ENCODE data around the gene CAMK1D.

CAMK1D gene

GRCh38 chr10:12397941-12398340, 48.6 kb downstream of the CAMK1D start:
- no peak for DNase-seq (ENCODE audit: extremely low read depth in 1 of 2, low read depth in 1 of 2)

- DNase-seq (ENCODE audit: extremely low read depth in 1 of 2, low read depth in 1 of 2): no peak
Measured at GRCh38 chr10:12400266-12400931, 51.1 kb downstream of the CAMK1D start.

GRCh38 chr10:12401466-12401865, 52.1 kb downstream of the CAMK1D start:
- no peak for DNase-seq (ENCODE audit: extremely low read depth in 1 of 2, low read depth in 1 of 2)

- DNase-seq (ENCODE audit: extremely low read depth in 1 of 2, low read depth in 1 of 2): no peak
Measured at GRCh38 chr10:12403119-12403518, 53.8 kb downstream of the CAMK1D start.

GRCh38 chr10:12405342-12406320, 56.3 kb downstream of the CAMK1D start:
- no peak for DNase-seq (ENCODE audit: extremely low read depth in 1 of 2, low read depth in 1 of 2)

GRCh38 chr10:12406764-12407400, 57.5 kb downstream of the CAMK1D start:
- no peak for DNase-seq (ENCODE audit: extremely low read depth in 1 of 2, low read depth in 1 of 2)

- no peak for DNase-seq (ENCODE audit: extremely low read depth in 1 of 2, low read depth in 1 of 2)
Measured at GRCh38 chr10:12408472-12408871, 59.1 kb downstream of the CAMK1D start.

GRCh38 chr10:12409161-12409560, 59.8 kb downstream of the CAMK1D start:
- no peak for DNase-seq (ENCODE audit: extremely low read depth in 1 of 2, low read depth in 1 of 2)

GRCh38 chr10:12409613-12410012, 60.3 kb downstream of the CAMK1D start:
- no peak for DNase-seq (ENCODE audit: extremely low read depth in 1 of 2, low read depth in 1 of 2)

- peak; percentile 22 to 65 for DNase-seq (ENCODE audit: extremely low read depth in 1 of 2, low read depth in 1 of 2)
Measured at GRCh38 chr10:12412666-12413368, 63.5 kb downstream of the CAMK1D start.

GRCh38 chr10:12413369-12413711, 64.0 kb downstream of the CAMK1D start:
- no peak for DNase-seq (ENCODE audit: extremely low read depth in 1 of 2, low read depth in 1 of 2)

- no peak for DNase-seq (ENCODE audit: extremely low read depth in 1 of 2, low read depth in 1 of 2)
Measured at GRCh38 chr10:12414278-12414989, 65.1 kb downstream of the CAMK1D start.

GRCh38 chr10:12416344-12417050, 67.2 kb downstream of the CAMK1D start:
- DNase-seq (ENCODE audit: extremely low read depth in 1 of 2, low read depth in 1 of 2): no peak

- DNase-seq (ENCODE audit: extremely low read depth in 1 of 2, low read depth in 1 of 2): no peak
Measured at GRCh38 chr10:12417331-12417730, 68.0 kb downstream of the CAMK1D start.

GRCh38 chr10:12418000-12418399, 68.7 kb downstream of the CAMK1D start:
- DNase-seq (ENCODE audit: extremely low read depth in 1 of 2, low read depth in 1 of 2): no peak

- DNase-seq (ENCODE audit: extremely low read depth in 1 of 2, low read depth in 1 of 2): no peak
Measured at GRCh38 chr10:12418725-12419261, 69.4 kb downstream of the CAMK1D start.

- DNase-seq (ENCODE audit: extremely low read depth in 1 of 2, low read depth in 1 of 2): peak; percentile 43 to 80
Measured at GRCh38 chr10:12419262-12419847, 70.0 kb downstream of the CAMK1D start.

- no peak for DNase-seq (ENCODE audit: extremely low read depth in 1 of 2, low read depth in 1 of 2)
Measured at GRCh38 chr10:12420530-12421120, 71.3 kb downstream of the CAMK1D start.

GRCh38 chr10:12422189-12422588, 72.8 kb downstream of the CAMK1D start:
- no peak for DNase-seq (ENCODE audit: extremely low read depth in 1 of 2, low read depth in 1 of 2)
